ENCODE results near the gene ACOX3.

ACOX3 gene

DNA sequence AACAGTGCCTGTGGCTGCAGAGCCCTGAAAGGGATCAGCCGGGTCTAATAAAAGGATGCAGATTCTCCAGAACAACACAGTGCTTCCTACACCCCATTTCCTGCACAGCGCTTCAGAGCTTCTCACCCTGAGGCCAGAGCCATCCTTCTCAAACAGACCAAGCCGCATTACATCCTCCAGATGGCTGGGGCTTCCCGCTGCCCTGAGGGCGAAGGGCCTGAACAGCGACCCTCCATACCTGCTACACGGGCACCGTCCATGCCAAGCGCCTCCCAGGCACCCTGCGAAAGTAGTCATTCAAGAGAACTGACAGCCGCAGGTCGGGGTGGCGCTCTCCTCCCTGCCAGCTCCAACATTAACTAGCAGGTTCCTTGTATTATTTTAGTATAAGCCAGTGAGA, 36.5 kb downstream of the ACOX3 start:
- no peak overlapping the region for H3K4me3 ChIP-seq (ENCODE audit: low read depth, low read length)
- H3K4me1 ChIP-seq (ENCODE audit: control insufficient read depth, insufficient read depth, low read length) = no peaks in the 10 kb centered on the region
- H3K36me3 ChIP-seq (ENCODE audit: control insufficient read depth in 2 of 2, insufficient read depth in 1 of 2, low read length in 2 of 2) = peaks cover 0 to 25% of the 10 kb centered on the region in 2 experiments; a peak in 1 of 3 replicates
- no peak overlapping the region for H3K27ac ChIP-seq (ENCODE audit: extremely low read depth, low read depth, low read length)
- ChIA-PET CTCF (interaction anchor here (1.2 to 4.1 kb wide), 6 partner anchors 23 to 228 kb away, joined by 3 to 34 read pairs (median 5); no protein-coding TSS in a partner anchor), POLR2A (no interaction called here)
- TF ChIP-seq SP7 (tag by site-specific recombination; IDR thresholded peaks at IDR 0.05) (no peak), HOXD13 (CRISPR knock-in tag; IDR thresholded peaks at IDR 0.05; ENCODE audit: borderline replicate concordance) (no peak), ZBTB17 (tag by site-specific recombination; IDR thresholded peaks at IDR 0.05) (no peak), ZNF174 (tag by site-specific recombination; IDR thresholded peaks at IDR 0.05) (no peak), ZBTB21 (tag by site-specific recombination; IDR thresholded peaks at IDR 0.05) (no peak), ZNF239 (tag by site-specific recombination; IDR thresholded peaks at IDR 0.05) (no peak), ZNF157 (tag by site-specific recombination; IDR thresholded peaks at IDR 0.05) (no peak), ZNF138 (tag by site-specific recombination; IDR thresholded peaks at IDR 0.05; ENCODE audit: borderline replicate concordance) (no peak), ZNF596 (tag by site-specific recombination; IDR thresholded peaks at IDR 0.05) (no peak)
- TF ChIP-seq, protein P1, sequence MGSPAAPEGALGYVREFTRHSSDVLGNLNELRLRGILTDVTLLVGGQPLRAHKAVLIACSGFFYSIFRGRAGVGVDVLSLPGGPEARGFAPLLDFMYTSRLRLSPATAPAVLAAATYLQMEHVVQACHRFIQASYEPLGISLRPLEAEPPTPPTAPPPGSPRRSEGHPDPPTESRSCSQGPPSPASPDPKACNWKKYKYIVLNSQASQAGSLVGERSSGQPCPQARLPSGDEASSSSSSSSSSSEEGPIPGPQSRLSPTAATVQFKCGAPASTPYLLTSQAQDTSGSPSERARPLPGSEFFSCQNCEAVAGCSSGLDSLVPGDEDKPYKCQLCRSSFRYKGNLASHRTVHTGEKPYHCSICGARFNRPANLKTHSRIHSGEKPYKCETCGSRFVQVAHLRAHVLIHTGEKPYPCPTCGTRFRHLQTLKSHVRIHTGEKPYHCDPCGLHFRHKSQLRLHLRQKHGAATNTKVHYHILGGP (tag by site-specific recombination; IDR thresholded peaks at IDR 0.05) = no peak
- TF ChIP-seq, protein P2, sequence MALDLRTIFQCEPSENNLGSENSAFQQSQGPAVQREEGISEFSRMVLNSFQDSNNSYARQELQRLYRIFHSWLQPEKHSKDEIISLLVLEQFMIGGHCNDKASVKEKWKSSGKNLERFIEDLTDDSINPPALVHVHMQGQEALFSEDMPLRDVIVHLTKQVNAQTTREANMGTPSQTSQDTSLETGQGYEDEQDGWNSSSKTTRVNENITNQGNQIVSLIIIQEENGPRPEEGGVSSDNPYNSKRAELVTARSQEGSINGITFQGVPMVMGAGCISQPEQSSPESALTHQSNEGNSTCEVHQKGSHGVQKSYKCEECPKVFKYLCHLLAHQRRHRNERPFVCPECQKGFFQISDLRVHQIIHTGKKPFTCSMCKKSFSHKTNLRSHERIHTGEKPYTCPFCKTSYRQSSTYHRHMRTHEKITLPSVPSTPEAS (tag by site-specific recombination; IDR thresholded peaks at IDR 0.05) = no peak
- TF ChIP-seq, protein P3, sequence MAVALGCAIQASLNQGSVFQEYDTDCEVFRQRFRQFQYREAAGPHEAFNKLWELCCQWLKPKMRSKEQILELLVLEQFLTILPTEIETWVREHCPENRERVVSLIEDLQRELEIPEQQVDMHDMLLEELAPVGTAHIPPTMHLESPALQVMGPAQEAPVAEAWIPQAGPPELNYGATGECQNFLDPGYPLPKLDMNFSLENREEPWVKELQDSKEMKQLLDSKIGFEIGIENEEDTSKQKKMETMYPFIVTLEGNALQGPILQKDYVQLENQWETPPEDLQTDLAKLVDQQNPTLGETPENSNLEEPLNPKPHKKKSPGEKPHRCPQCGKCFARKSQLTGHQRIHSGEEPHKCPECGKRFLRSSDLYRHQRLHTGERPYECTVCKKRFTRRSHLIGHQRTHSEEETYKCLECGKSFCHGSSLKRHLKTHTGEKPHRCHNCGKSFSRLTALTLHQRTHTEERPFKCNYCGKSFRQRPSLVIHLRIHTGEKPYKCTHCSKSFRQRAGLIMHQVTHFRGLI (tag by site-specific recombination; IDR thresholded peaks at IDR 0.05) = no peak
- TF ChIP-seq, protein P4, sequence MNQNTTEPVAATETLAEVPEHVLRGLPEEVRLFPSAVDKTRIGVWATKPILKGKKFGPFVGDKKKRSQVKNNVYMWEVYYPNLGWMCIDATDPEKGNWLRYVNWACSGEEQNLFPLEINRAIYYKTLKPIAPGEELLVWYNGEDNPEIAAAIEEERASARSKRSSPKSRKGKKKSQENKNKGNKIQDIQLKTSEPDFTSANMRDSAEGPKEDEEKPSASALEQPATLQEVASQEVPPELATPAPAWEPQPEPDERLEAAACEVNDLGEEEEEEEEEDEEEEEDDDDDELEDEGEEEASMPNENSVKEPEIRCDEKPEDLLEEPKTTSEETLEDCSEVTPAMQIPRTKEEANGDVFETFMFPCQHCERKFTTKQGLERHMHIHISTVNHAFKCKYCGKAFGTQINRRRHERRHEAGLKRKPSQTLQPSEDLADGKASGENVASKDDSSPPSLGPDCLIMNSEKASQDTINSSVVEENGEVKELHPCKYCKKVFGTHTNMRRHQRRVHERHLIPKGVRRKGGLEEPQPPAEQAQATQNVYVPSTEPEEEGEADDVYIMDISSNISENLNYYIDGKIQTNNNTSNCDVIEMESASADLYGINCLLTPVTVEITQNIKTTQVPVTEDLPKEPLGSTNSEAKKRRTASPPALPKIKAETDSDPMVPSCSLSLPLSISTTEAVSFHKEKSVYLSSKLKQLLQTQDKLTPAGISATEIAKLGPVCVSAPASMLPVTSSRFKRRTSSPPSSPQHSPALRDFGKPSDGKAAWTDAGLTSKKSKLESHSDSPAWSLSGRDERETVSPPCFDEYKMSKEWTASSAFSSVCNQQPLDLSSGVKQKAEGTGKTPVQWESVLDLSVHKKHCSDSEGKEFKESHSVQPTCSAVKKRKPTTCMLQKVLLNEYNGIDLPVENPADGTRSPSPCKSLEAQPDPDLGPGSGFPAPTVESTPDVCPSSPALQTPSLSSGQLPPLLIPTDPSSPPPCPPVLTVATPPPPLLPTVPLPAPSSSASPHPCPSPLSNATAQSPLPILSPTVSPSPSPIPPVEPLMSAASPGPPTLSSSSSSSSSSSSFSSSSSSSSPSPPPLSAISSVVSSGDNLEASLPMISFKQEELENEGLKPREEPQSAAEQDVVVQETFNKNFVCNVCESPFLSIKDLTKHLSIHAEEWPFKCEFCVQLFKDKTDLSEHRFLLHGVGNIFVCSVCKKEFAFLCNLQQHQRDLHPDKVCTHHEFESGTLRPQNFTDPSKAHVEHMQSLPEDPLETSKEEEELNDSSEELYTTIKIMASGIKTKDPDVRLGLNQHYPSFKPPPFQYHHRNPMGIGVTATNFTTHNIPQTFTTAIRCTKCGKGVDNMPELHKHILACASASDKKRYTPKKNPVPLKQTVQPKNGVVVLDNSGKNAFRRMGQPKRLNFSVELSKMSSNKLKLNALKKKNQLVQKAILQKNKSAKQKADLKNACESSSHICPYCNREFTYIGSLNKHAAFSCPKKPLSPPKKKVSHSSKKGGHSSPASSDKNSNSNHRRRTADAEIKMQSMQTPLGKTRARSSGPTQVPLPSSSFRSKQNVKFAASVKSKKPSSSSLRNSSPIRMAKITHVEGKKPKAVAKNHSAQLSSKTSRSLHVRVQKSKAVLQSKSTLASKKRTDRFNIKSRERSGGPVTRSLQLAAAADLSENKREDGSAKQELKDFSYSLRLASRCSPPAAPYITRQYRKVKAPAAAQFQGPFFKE (tag by site-specific recombination; IDR thresholded peaks at IDR 0.05; ENCODE audit: borderline replicate concordance) = no peak
- H3K9me3 ChIP-seq (ENCODE audit: control insufficient read depth, insufficient read depth, low read depth, low read length) = no peaks in the 10 kb centered on the region

DNA sequence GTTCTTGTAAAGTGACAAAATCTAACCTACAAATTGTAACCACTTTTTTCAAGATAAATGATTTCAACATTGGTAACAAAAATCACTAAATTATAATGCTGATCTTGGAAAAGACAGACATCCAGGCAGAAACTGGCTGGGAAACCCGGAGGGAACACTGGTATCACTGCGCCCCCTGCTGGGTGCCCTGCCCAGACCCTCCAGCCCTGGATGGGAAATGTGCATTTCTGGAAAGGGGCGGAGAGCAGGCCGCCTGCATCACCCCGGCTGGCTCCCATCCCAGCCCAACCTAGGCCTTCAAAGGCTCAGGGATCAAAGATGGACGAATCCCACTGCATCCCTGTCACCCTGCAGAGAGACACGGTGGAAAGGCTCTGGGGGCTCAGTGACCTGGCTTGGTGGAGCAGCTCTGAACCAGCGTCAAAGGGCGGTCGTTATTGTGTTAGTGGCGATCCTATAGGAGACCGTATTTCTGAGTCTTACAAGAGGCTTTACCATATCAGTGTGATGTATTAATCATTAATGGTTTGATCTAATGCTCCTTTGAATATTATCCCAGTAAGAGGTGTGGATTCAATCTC, 37.3 kb downstream of the ACOX3 start:
- Histone ChIP-seq H3K27ac (ENCODE audit: extremely low read depth, low read depth, low read length) (no peak overlapping the region), H3K9me3 (ENCODE audit: control insufficient read depth, insufficient read depth, low read depth, low read length) (no peaks in the 10 kb centered on the region), H3K36me3 (ENCODE audit: control insufficient read depth in 2 of 2, insufficient read depth in 1 of 2, low read length in 2 of 2) (peaks cover 0 to 24% of the 10 kb centered on the region in 2 experiments; a peak in 1 of 3 replicates), H3K4me3 (ENCODE audit: low read depth, low read length) (no peak overlapping the region), H3K4me1 (ENCODE audit: control insufficient read depth, insufficient read depth, low read length) (no peaks in the 10 kb centered on the region)
- POLR2A ChIA-PET = no interaction called here
- CTCF ChIA-PET = interaction anchor here (0.6 to 4.1 kb wide), 23 partner anchors 12 to 1222 kb away, joined by 3 to 34 read pairs (median 3); no protein-coding TSS in a partner anchor
- TF ChIP-seq ZSCAN30 (tag by site-specific recombination; IDR thresholded peaks at IDR 0.05) = 0 out of 2 replicates have a peak, but pooled peaks have one; percentile 34
- TF ChIP-seq ZNF660 (tag by site-specific recombination; IDR thresholded peaks at IDR 0.05) = 0 out of 2 replicates have a peak, but pooled peaks have one; percentile 36
- peak; percentile 34; the same call in 1 of the 2 replicates for TF ChIP-seq IKZF3 (tag by site-specific recombination; IDR thresholded peaks at IDR 0.05)
- TF ChIP-seq ZNF654 (tag by site-specific recombination; IDR thresholded peaks at IDR 0.05; ENCODE audit: low read depth) = peak; percentile 69
- TF ChIP-seq, protein P5, sequence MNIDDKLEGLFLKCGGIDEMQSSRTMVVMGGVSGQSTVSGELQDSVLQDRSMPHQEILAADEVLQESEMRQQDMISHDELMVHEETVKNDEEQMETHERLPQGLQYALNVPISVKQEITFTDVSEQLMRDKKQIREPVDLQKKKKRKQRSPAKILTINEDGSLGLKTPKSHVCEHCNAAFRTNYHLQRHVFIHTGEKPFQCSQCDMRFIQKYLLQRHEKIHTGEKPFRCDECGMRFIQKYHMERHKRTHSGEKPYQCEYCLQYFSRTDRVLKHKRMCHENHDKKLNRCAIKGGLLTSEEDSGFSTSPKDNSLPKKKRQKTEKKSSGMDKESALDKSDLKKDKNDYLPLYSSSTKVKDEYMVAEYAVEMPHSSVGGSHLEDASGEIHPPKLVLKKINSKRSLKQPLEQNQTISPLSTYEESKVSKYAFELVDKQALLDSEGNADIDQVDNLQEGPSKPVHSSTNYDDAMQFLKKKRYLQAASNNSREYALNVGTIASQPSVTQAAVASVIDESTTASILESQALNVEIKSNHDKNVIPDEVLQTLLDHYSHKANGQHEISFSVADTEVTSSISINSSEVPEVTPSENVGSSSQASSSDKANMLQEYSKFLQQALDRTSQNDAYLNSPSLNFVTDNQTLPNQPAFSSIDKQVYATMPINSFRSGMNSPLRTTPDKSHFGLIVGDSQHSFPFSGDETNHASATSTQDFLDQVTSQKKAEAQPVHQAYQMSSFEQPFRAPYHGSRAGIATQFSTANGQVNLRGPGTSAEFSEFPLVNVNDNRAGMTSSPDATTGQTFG (tag by site-specific recombination; IDR thresholded peaks at IDR 0.05; ENCODE audit: borderline replicate concordance) = no peak
- no peak for TF ChIP-seq ZNF221 (tag by site-specific recombination; IDR thresholded peaks at IDR 0.05; ENCODE audit: borderline replicate concordance)
